CD4-positive, alpha-beta T cell treated with Interleukin-6 for 4 hours (primary cell): ENCODE data around the gene EVI2A.
"Not testable (repeated sequence)": the region's sequence is repeated elsewhere in the genome, so short reads cannot be mapped to it uniquely, and the experiment has no call there.

Source experiments
- DNase-seq: peaks from one replicate; pipeline ENCODE4 v3.0.0-alpha.2; 2020; ENCODE audit warnings: mixed read lengths

The EVI2A gene

GRCh38 chr17:31311526-31311925, 9.9 kb downstream of the EVI2A start:
- no peak for DNase-seq

GRCh38 chr17:31310886-31311285, 10.5 kb downstream of the EVI2A start:
- peak; percentile 39 for DNase-seq

DNA sequence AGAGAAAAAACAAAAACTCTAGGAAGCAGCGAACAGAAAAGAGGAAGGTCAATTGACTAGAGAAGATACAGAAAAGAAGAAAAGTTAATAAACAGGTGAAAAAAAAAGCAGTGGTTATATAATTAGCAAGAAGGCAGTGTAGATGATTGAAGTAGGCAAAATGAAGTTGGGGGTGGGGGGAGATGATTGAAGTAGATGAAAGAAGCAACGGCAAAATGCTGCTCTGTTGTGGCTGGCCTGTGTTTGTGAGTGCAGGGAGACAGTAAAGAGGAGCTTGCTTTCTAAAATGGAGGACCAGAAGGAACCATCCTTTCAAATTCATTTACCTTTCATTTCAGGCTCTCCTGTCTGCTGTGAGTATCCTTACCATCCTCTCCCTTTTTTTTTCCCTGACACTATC, 11.2 kb downstream of the EVI2A start:
- DNase-seq: peak; percentile 79

GRCh38 chr17:31309556-31309955, 11.9 kb downstream of the EVI2A start:
- no peak for DNase-seq

DNA sequence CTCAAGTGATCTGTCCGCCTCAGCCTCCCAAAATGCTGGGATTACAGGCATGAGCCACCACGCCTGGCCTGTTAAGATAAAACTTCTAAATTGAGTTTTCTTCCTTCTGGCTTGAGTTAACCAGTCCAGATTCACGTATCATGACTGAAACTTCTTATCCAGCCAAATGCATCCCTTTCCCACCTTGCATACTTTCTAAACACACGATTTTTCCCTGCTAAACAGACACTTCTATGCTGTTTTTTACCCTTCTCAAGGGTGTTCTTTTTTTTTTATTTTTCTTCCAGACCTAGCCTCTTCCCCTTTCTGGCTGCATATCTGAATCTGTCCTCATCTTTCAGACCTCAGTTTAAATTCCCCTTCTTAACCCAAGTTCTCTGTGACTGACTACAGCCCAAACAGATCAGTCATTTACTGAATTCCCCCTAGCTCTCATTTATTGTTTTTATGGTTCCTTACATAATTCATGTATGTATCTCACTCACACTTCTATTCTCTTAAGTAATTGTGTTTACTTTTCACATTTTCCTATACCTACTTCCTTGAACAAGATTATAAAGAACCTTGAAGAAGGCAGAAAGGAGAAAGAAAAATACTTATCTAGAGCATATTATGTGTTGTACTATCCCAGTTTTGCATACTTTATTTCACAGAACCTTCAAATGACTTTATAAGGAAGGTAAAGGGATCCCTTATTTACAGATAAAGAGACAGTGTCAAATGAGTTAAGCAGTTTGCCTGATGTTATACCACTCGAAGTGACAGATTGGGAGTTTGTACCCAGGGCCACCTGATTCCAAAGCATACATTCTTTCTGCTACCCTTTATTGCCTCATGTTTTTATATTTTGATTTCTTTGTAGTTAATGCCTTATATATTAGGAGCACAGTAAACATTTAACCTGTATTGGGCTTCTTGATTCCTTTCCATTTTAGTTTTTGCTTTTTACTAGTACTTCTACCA, 12.8 kb downstream of the EVI2A start:
- no peak for DNase-seq

DNA sequence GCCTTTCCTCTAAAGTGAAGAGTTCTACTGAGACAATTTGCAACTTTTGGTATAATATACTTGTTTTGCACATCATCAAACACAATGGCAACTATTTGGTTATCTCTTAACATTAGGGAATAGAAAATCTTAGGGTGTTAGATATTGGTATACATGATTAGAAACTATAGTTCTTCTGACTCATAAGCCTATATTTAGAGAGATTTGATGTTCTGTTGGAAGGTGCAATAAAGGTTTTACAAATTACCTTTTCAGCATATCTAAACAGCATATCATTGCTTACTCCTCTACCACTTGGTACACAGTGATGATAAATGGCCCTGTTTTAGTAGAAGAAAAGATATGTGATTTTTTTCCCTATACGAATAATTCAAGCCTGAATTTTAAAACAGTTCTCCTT, 13.8 kb downstream of the EVI2A start:
- DNase-seq: no peak

GRCh38 chr17:31299624-31300023, 21.8 kb downstream of the EVI2A start:
- no peak for DNase-seq

DNA sequence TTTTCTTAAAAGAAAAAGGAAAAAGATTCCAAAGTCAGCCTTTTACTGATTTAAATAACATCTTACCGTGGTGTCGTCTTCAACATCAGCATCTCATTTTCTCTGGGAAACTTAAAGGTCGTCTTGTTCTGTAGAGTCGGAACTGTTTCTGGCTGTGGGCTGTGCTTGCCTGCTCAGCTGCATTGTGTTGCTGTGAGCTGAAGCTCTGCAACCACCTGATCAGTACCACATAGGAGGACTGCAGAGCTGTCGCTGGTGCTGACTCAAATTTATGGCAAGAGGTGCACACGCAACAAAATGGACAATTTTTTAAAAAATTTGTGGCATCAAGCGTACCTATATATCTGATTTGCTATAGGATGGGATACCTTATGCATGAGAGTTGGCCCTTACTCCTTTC, 24.3 kb downstream of the EVI2A start, which contains the start of gene OMG:
Gene OMG (minus strand): TSS at position 150 of the 400 bp plus-strand sequence. CDS start 908 bp downstream, outside the sequence.
- DNase-seq: no peak

DNA sequence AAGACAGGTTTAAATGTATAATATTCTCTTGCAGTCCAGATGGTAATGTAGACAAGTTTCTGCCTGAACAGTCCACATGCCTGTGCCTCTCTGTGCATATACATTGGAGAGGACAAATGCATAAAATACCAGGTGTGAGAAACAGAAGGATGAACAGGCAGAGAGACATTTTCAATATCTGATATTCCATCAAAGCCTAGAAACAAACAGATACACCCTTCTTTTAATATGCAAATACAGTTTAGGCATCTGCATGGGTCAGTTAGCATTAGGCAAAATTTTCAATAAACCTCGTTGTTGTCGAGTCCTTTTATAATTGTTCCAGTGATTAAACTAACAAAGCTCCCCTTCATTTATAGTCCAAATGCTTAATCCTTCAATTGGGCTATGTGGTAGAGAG, 25.3 kb downstream of the EVI2A start:
- no peak for DNase-seq

- no peak for DNase-seq
Measured at GRCh38 chr17:31295489-31295871, 25.9 kb downstream of the EVI2A start.

- DNase-seq: no peak
Measured at GRCh38 chr17:31294820-31295488, 26.5 kb downstream of the EVI2A start.

- DNase-seq: no peak
Measured at GRCh38 chr17:31294231-31294630, 27.2 kb downstream of the EVI2A start.

DNA sequence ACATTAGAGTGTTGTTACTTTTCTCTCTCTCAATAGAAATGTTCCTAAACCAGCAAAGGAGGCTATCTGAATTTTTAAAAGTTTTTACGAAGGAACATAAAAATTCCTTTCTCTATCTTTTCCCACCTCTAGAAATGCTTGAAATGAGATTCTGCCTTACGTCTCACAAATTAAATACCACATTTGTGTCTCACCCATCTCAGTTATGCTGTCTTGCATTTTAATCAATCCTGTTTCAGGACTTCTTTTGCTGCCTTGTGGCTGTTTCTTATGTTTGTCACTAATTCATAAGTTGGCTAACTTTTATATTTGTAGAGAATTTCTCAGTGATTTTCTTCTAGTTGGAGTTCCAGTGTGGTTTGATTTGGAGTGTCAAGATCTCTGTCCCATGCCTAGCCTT, 27.8 kb downstream of the EVI2A start:
- no peak for DNase-seq

GRCh38 chr17:31291820-31292219, 29.6 kb downstream of the EVI2A start:
- no peak for DNase-seq

GRCh38 chr17:31289790-31290189, 31.6 kb downstream of the EVI2A start:
- DNase-seq: no peak

GRCh38 chr17:31287932-31288331, 33.5 kb downstream of the EVI2A start:
- not testable (repeated sequence) for DNase-seq

DNA sequence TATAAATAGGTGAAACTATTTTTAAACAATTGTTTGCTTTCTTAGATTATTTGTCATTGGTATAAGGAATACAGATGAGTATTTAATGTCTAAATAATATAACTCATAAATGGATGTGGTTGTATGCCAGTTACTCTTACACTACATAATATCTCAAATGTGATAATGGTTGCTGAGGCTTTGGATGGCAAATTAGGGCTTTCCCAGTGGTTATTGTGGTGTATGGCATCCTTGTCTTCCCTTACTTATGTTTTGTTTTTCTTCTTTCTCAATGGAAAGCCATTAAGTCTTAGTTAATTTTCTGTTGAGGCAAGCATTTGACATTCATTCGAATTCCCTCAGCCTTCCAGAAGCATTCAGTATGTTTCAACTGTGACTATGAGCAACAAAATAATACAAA, 34.8 kb downstream of the EVI2A start:
- no peak for DNase-seq

DNA sequence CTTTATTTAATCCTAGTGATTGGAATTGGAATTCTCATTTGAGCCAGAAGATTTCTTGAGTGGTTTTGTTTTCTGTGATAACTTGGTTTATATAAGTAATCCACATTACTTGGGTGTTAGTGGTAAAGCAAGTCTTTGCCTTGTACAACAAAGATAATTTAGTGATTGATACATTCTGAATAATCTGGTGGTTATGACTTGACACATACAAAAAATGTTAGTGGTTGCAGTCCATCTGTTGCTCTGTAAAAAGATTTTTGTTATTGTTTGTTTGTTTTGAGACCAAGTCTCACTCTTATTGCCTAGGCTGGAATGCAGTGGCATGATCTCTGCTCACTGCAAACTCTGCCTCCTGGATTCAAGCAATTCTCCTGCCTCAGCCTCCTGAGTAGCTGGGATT, 37.6 kb downstream of the EVI2A start:
- no peak for DNase-seq

DNA sequence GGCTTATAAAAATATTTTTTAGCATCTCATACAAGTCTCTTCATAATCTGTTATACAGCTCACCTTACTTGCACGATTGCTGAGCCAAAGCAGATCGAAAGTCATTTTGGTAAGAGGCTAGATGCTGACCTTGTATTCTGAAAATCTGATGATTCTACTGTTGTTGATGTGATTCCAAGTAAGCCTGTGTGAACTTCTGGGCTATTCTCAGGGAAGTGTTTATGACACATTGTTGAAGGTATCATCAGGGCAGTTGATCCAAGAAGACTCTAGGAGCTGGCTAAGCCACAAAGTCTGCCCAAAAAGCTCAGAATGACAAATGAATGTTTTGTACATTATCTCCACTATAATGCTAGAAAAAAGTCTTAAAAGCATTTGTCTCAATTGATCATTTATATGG, 40.4 kb downstream of the EVI2A start:
- DNase-seq: no peak

DNA sequence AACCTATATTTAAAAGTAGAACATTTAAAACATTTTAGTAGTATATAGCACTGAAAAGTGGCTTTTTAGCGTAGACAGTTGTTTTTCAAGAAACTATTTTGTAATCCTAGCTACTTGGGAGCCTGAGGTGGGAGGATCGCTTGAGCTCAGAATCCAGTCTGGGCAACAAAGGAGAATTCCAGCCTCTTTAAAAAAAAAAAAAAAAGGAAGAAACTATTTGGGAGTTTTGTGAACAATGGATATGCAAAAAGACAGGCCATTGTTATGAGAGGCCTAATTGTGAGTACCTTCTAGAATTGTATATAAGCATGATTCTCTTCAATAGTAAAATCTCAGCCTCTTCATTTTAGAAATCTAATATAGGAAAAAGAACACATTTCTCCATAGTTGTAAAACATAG, 42.0 kb downstream of the EVI2A start:
- DNase-seq: no peak

DNA sequence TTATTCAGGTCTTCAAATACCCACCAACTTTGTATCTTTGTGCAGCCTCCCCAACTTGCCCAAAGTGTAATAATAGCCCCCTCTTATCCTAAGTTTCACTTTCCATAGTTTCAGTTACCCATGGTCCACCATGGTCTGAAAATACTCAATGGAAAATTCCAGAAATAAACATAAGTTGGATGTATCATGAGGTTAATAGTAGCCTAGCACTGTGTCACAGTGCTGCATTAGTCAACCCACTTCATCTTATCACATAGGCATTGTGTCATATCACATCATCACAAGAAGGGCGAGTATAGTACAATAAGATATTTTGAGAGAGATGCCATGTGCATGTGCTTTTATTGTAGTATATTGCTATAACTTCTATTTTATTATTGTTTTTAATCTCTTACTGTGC, 46.3 kb downstream of the EVI2A start:
- no peak for DNase-seq

DNA sequence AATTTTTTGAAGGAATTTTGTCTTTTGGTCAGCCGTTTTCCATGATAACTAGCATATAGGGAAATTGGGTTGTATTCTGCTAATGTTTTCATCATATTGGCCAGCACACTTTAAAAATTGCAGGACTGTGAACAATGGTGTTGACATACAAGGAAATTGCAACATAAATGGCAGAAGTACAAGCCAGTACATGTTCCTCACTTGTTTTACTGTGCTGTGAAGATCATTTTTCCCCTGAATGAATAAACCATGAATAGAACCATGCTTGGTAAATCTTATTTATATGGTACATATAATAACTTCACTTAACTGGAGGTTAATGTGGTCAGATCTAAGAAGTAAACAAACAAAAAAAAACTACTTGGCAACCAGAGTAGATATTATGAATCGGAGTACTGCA, 47.2 kb downstream of the EVI2A start:
- no peak for DNase-seq

GRCh38 chr17:31273516-31273915, 47.9 kb downstream of the EVI2A start:
- no peak for DNase-seq

- no peak for DNase-seq
Measured at GRCh38 chr17:31272803-31273202, 48.6 kb downstream of the EVI2A start.
